Trophoblast cell (in vitro differentiated cells and primary cell): ENCODE results near the gene PPP1R14D.
A peak's percentile ranks its signal among the peaks of the same experiment; 100 is the strongest.

ENCODE experiments used
- DNase-seq, 2 donors: peaks; one replicate each; pipeline ENCODE4 v3.0.0-alpha.2; 2016
- H2AFZ ChIP-seq: 2 replicates; pipeline ENCODE4 v1.6.1; 2013; ENCODE audit warnings: low read length, moderate library complexity, mild to moderate bottlenecking; ENCODE audit not compliant: insufficient read depth, poor library complexity
- H2AK5ac ChIP-seq: 2 replicates; pipeline ENCODE4 v1.6.1; 2013; ENCODE audit warnings: mild to moderate bottlenecking, low read length
- H2BK120ac ChIP-seq: 2 replicates; pipeline ENCODE4 v1.6.1; 2013; ENCODE audit warnings: low read length, mild to moderate bottlenecking, moderate library complexity; ENCODE audit not compliant: insufficient read depth, poor library complexity
- H2BK12ac ChIP-seq: 2 replicates; pipeline ENCODE4 v1.6.1; 2013; ENCODE audit warnings: mild to moderate bottlenecking, low read length, moderate library complexity
- H2BK5ac ChIP-seq: 2 replicates; pipeline ENCODE4 v1.6.1; 2013; ENCODE audit warnings: low read length, low read depth, moderate library complexity, mild to moderate bottlenecking; ENCODE audit not compliant: poor library complexity
- H3K14ac ChIP-seq: 2 replicates; pipeline ENCODE4 v1.6.1; 2013; ENCODE audit warnings: mild to moderate bottlenecking, low read length
- H3K18ac ChIP-seq: 2 replicates; pipeline ENCODE4 v1.6.1; 2013; ENCODE audit warnings: mild to moderate bottlenecking, low read length
- H3K23ac ChIP-seq: 2 replicates; pipeline ENCODE4 v1.6.1; 2013; ENCODE audit warnings: low read length
- H3K27ac ChIP-seq: 2 replicates; pipeline ENCODE4 v1.5.1; 2013; ENCODE audit warnings: low read depth, mild to moderate bottlenecking, inconsistent platforms, low read length, moderate library complexity
- H3K27me3 ChIP-seq: 2 replicates; pipeline ENCODE4 v1.6.1; 2013; ENCODE audit warnings: inconsistent platforms, mild to moderate bottlenecking, low read length, moderate library complexity; ENCODE audit not compliant: insufficient read depth
- H3K36me3 ChIP-seq, 2 experiments: 1 replicate in 1 of 2; 2 replicates in 1 of 2; pipeline ENCODE4 v1.6.1; 2013; ENCODE audit warnings: low read length in 2 of 2, mild to moderate bottlenecking in 2 of 2, moderate library complexity in 1 of 2; ENCODE audit not compliant: insufficient read depth in 2 of 2, control insufficient read depth in 1 of 2
- H3K4ac ChIP-seq: 2 replicates; pipeline ENCODE4 v1.6.1; 2013; ENCODE audit warnings: low read depth, mild to moderate bottlenecking, low read length, moderate library complexity
- H3K4me1 ChIP-seq, 2 experiments: 1 replicate in 1 of 2; 2 replicates in 1 of 2; pipeline ENCODE4 v1.6.1; 2013; ENCODE audit warnings: low read length in 2 of 2, mild to moderate bottlenecking in 2 of 2, moderate library complexity in 1 of 2; ENCODE audit not compliant: insufficient read depth in 2 of 2, control insufficient read depth in 1 of 2
- H3K4me2 ChIP-seq: 2 replicates; pipeline ENCODE4 v1.6.1; 2013; ENCODE audit warnings: inconsistent platforms, mild to moderate bottlenecking, low read length, moderate library complexity
- H3K4me3 ChIP-seq: 2 replicates; pipeline ENCODE4 v1.5.1; 2013; ENCODE audit warnings: mild to moderate bottlenecking, low read depth, low read length, inconsistent platforms
- H3K79me1 ChIP-seq: one replicate; pipeline ENCODE4 v1.6.1; 2013; ENCODE audit warnings: low read length
- H3K79me2 ChIP-seq: 2 replicates; pipeline ENCODE4 v1.6.1; 2013; ENCODE audit warnings: low read length, mild to moderate bottlenecking; ENCODE audit not compliant: control insufficient read depth, insufficient read depth, poor library complexity
- H3K9ac ChIP-seq: 2 replicates; pipeline ENCODE4 v1.6.1; 2013; ENCODE audit warnings: mild to moderate bottlenecking, low read length
- H3K9me3 ChIP-seq: 2 replicates; pipeline ENCODE4 v1.6.1; 2013; ENCODE audit warnings: low read depth, mild to moderate bottlenecking, control low read depth, inconsistent platforms, low read length; ENCODE audit not compliant: insufficient read depth
- H4K12ac ChIP-seq: 2 replicates; pipeline ENCODE4 v1.6.1; 2013; ENCODE audit warnings: low read depth, mild to moderate bottlenecking, low read length, moderate library complexity
- H4K8ac ChIP-seq: 2 replicates; pipeline ENCODE4 v1.6.1; 2013; ENCODE audit warnings: low read depth, mild to moderate bottlenecking, low read length, moderate library complexity
- H4K91ac ChIP-seq: one replicate; pipeline ENCODE4 v1.6.1; 2013; ENCODE audit warnings: low read depth, mild to moderate bottlenecking, low read length, moderate library complexity
- WGBS: extraction: QIAGEN DNeasy Blood & Tissue Kit; methylation state at CpG from one replicate; pipeline ENCODE4 v1.1.7; 2013; ENCODE audit warnings: missing lambda C conversion rate; ENCODE audit not compliant: insufficient read length, insufficient coverage; ENCODE audit errors: extremely low coverage; 5-methylcytosine and 5-hydroxymethylcytosine counted together

PPP1R14D gene

GRCh38 chr15:40838756-40839155 is 10.2 kb upstream of the PPP1R14D start:
- Histone ChIP-seq H3K4me1 (peaks cover 0 to 2% of the 10 kb centered on the region in 2 experiments), H3K36me3 (peaks cover 1 to 2% of the 10 kb centered on the region in 2 experiments), H4K91ac (no peak overlapping the region), H3K27me3 (no peaks in the 10 kb centered on the region), H2BK120ac (no peak overlapping the region), H3K4ac (no peak overlapping the region), H3K27ac (no peak overlapping the region), H3K79me1 (peaks cover 4% of the 10 kb centered on the region), H2AFZ (no peak overlapping the region), H3K4me3 (no peak overlapping the region), H3K4me2 (no peak overlapping the region), H2AK5ac (no peak overlapping the region), H3K23ac (no peak overlapping the region), H3K9me3 (no peaks in the 10 kb centered on the region), H3K79me2 (no peaks in the 10 kb centered on the region), H2BK12ac (no peak overlapping the region), H3K9ac (no peak overlapping the region), H3K18ac (no peak overlapping the region), H2BK5ac (no peak overlapping the region), H3K14ac (no peak overlapping the region), H4K12ac (no peak overlapping the region), H4K8ac (no peak overlapping the region)
- peak in 1 of 2 donors; percentile 39 for DNase-seq
- no CpG with 5 or more reads among the region's 5 CpGs for WGBS

GRCh38 chr15:40836020-40836419 is 7.5 kb upstream of the PPP1R14D start:
- Histone ChIP-seq H2BK120ac (no peak overlapping the region), H2AK5ac (peak overlapping the region; percentile 74), H4K91ac (no peak overlapping the region), H3K4me1 (no peaks in the 10 kb centered on the region), H3K79me2 (no peaks in the 10 kb centered on the region), H2AFZ (no peak overlapping the region), H4K8ac (no peak overlapping the region), H3K79me1 (no peaks in the 10 kb centered on the region), H3K9ac (no peak overlapping the region), H3K27me3 (no peaks in the 10 kb centered on the region), H3K23ac (no peak overlapping the region), H3K4me3 (no peak overlapping the region), H3K18ac (no peak overlapping the region), H4K12ac (no peak overlapping the region), H3K4ac (no peak overlapping the region), H3K36me3 (peaks cover 1 to 2% of the 10 kb centered on the region in 2 experiments), H3K14ac (no peak overlapping the region), H3K4me2 (no peak overlapping the region), H3K9me3 (no peaks in the 10 kb centered on the region), H3K27ac (no peak overlapping the region), H2BK5ac (no peak overlapping the region), H2BK12ac (no peak overlapping the region)
- no CpG with 5 or more reads among the region's 1 CpG for WGBS
- DNase-seq = no peak

- Histone ChIP-seq H2BK12ac (no peak overlapping the region), H3K23ac (no peak overlapping the region)
These were observed 4.4 kb upstream of the PPP1R14D start for GRCh38 chr15:40832903-40833302.

DNA sequence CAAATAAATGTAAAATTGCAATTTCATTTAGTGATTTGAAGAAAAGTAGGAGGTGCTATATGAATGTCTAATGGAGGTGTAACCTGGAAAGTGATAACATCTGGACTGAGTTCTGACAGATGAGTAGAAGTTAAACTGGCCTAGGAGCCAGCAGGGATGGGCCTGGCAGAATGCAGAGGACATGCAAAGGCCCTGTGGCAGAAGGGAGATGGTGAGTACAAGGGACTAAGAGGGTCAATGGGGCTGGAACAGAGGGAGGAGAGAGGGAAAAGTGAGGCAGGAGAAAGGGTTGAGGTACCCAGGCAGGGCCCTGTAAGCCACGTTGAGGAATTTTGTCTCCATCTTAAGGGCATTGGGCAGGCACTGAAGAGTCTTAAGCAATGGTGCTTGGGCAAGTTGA is 3.4 kb upstream of the PPP1R14D start:
- H3K9ac ChIP-seq = no peak overlapping the region
- H2AK5ac ChIP-seq = no peak overlapping the region
- no peak overlapping the region for H3K18ac ChIP-seq
- H3K4me3 ChIP-seq = no peak overlapping the region
- no peaks in the 10 kb centered on the region for H3K79me1 ChIP-seq
- H4K8ac ChIP-seq = no peak overlapping the region
- H2BK5ac ChIP-seq = no peak overlapping the region
- peaks cover 0 to 2% of the 10 kb centered on the region in 2 experiments for H3K36me3 ChIP-seq
- no peaks in the 10 kb centered on the region for H3K79me2 ChIP-seq
- H3K4me1 ChIP-seq = no peaks in the 10 kb centered on the region
- H3K9me3 ChIP-seq = no peaks in the 10 kb centered on the region
- H4K12ac ChIP-seq = no peak overlapping the region
- no peaks in the 10 kb centered on the region for H3K27me3 ChIP-seq
- no peak overlapping the region for H3K14ac ChIP-seq
- no peak overlapping the region for H2AFZ ChIP-seq
- no peak for DNase-seq
- no peak overlapping the region for H2BK120ac ChIP-seq
- H3K27ac ChIP-seq = no peak overlapping the region
- H2BK12ac ChIP-seq = no peak overlapping the region
- no CpG with 5 or more reads among the region's 1 CpG for WGBS
- H3K4ac ChIP-seq = no peak overlapping the region
- no peak overlapping the region for H3K23ac ChIP-seq
- H3K4me2 ChIP-seq = no peak overlapping the region
- no peak overlapping the region for H4K91ac ChIP-seq

More at GRCh38 chr15:40832903-40833302, 4.4 kb upstream of the PPP1R14D start:
- Histone ChIP-seq H3K14ac (no peak overlapping the region), H3K27me3 (no peaks in the 10 kb centered on the region), H4K91ac (no peak overlapping the region), H2AFZ (no peak overlapping the region), H3K4me1 (no peaks in the 10 kb centered on the region), H4K12ac (no peak overlapping the region), H4K8ac (no peak overlapping the region), H3K36me3 (peaks cover 0 to 2% of the 10 kb centered on the region in 2 experiments), H3K18ac (no peak overlapping the region), H3K4ac (no peak overlapping the region), H2BK5ac (no peak overlapping the region), H3K79me2 (no peaks in the 10 kb centered on the region), H3K79me1 (no peaks in the 10 kb centered on the region), H3K9ac (no peak overlapping the region), H3K4me2 (no peak overlapping the region), H2AK5ac (no peak overlapping the region), H3K27ac (no peak overlapping the region), H3K4me3 (no peak overlapping the region), H3K9me3 (no peaks in the 10 kb centered on the region), H2BK120ac (no peak overlapping the region)
- peak; percentile 51 to 90 for DNase-seq
